ENCODE data around the gene CTNND2.

- TF ChIP-seq TCF7L2 (IDR thresholded peaks at IDR 0.05; ENCODE audit: borderline replicate concordance, low read depth, low read length) (no peak), YY1 (tag by site-specific recombination; IDR thresholded peaks at IDR 0.05) (no peak), CTCF (tag by site-specific recombination; IDR thresholded peaks at IDR 0.05) (no peak), ZNF140 (tag by site-specific recombination; IDR thresholded peaks at IDR 0.05) (no peak), ZNF747 (tag by site-specific recombination; IDR thresholded peaks at IDR 0.05) (no peak), ZBTB26 (tag by site-specific recombination; optimal IDR thresholded peaks at IDR 0.05) (no peak), ZNF654 (tag by site-specific recombination; IDR thresholded peaks at IDR 0.05; ENCODE audit: low read depth) (no peak), BCL11A (tag by site-specific recombination; IDR thresholded peaks at IDR 0.05; ENCODE audit: low read depth) (no peak), PBX3 (CRISPR knock-in tag; IDR thresholded peaks at IDR 0.05) (no peak), ZNF558 (tag by site-specific recombination; IDR thresholded peaks at IDR 0.05) (no peak), ATF2 (tag by site-specific recombination; IDR thresholded peaks at IDR 0.05; ENCODE audit: low read depth) (no peak)
Measured at GRCh38 chr5:11584017-11584416, 320.2 kb downstream of the CTNND2 start.
